GM12873 (cell line): ENCODE results near the gene C15orf61.

ENCODE experiments used
- TF ChIP-seq, protein P1 (sequence below): IDR thresholded peaks from 2 replicates; pipeline ENCODE4 v1.5.1; 2012; ENCODE audit warnings: low read depth, mild to moderate bottlenecking, moderate library complexity, low read length, control low read depth; ENCODE audit not compliant: insufficient read depth; ENCODE audit errors: missing control alignments

Gene C15orf61

DNA sequence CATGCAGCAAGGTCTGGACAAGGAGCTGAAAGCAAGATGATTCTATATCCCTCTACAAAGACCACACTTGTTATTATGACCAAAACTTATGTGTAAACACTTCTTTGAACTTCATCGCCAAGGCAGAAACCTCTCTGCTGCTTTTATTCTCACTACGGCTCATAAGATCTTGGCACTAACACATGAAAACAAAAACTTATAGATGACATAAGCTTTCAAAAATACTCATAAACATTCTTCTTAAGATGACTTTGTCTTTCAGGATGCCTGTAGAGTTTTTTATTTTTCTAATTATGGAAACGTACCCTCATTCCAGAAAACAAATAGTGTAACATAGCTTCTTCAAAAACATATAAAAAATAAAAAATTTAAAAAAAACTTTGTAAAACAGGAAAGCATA lies 12.5 kb upstream of the C15orf61 start:
- TF ChIP-seq, protein P1, sequence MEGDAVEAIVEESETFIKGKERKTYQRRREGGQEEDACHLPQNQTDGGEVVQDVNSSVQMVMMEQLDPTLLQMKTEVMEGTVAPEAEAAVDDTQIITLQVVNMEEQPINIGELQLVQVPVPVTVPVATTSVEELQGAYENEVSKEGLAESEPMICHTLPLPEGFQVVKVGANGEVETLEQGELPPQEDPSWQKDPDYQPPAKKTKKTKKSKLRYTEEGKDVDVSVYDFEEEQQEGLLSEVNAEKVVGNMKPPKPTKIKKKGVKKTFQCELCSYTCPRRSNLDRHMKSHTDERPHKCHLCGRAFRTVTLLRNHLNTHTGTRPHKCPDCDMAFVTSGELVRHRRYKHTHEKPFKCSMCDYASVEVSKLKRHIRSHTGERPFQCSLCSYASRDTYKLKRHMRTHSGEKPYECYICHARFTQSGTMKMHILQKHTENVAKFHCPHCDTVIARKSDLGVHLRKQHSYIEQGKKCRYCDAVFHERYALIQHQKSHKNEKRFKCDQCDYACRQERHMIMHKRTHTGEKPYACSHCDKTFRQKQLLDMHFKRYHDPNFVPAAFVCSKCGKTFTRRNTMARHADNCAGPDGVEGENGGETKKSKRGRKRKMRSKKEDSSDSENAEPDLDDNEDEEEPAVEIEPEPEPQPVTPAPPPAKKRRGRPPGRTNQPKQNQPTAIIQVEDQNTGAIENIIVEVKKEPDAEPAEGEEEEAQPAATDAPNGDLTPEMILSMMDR, result no peak

DNA sequence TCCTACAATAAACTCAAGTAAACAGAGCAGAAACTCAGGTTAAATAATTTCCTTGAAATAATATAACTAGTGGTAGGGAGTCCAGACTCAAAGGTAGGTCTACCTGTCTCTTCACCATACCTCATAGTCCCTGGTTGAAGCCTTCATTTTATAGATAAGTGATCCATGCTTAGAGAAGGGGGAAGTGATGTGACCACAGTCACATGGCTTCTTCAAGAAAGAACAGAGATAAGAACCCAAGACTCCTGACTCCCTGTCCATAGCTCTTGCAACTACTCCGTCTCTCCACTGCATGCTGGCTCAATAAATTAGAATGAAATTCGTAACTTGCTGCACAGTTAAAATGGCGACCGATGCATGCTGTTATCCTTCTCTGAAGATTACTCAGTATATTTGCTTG lies 11.0 kb upstream of the C15orf61 start:
- TF ChIP-seq, protein P1, result no peak

DNA sequence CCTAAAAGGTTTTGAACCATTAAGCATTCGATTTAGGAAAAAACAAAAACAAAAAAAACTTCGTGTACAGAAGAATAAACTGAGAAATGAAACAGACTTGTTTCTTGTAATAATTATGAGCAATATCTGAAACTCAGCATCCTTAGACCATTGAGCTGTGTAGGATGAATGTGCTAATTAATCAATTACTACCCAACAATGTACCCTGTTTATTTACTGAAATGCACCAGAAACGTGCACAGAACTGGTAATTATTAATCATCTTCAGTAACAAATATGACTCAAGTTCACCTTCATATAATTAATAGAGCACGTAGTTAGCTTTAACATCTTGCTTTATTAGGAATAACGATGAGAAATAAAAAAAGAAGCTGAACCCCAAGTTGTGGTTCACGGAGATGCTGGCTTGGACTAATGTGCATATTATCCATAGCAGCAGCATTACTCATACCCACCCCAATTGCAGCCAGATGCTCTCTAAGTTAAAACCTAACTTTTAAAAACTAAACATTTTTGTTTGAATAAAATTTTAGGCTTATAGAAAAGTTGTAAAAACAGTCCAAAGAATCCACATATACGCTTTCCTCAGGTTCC lies 10.2 kb upstream of the C15orf61 start:
- TF ChIP-seq, protein P1, result no peak

DNA sequence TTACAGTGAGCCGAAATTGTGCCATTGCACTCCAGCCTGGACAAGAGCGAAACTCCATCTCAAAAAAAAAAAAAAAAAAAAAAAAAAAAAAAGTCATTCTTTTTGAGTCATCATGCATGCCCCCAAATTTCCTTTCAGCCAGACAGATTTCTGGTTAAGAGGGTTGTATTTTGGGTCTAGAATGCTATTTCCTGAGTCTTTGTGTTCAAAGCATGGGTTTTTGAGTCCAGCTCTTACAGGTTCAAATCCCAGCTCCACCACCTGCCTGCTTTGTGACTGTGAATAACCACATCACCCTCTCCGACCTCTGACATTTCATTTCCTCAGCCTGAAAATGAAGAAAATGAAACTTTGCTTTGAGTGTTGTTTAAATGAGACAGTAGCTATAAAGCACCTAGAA lies 9.3 kb upstream of the C15orf61 start:
- TF ChIP-seq, protein P1, result no peak

DNA sequence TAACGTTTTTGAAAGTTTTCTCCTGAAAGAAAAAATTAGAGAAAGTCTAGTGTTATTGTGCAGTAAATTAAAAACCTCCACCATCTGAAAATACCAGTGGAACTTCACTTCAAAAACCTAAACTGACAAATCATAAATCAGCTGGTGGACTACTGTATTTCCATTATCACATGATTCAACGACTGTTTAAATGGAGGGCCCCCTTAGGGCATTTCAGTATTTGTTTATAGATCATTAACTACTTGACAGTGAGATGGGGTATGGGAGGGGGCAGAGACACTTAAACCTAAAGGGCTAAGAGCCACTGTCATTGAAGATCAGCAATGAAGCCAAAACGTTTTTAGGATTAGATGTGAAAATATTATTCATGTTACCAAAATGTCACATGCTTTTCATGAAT lies 8.8 kb upstream of the C15orf61 start:
- TF ChIP-seq, protein P1, result no peak

DNA sequence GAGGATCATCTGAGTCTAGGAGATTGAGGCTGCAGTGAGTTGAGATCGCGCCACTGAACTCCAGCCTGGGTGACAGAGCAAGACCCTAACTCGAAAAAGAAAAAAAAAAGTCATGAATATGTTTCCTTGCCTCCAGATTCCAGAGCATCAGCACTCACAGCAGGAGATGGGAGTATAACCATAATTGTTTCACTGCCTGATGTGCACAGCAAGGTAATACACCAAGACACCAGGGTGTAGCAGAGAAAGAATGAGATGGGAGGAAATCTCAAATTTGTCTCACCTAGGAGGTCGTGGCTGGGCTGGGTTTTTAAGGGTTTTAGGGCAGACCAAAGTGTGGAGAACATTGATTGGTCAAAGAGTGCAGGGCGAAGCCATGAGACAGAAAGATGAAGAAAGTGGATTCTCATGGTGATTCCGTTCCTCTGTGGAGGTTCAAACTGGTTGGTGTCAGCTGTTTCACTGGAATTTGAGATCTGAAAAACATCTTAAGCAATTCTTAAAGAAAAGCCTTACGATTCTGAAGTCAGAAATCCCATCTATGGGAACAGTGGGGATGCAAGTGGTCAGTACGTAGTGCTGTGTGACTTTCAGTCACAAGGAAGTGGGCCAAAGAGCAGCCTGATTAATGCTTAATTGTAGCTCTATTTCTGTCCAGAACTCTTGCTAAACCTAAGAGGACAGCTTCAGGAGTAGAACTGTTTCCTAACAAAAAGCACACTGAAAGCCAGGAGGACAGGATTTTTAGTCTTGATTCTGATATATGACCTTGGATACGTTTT lies 7.8 kb upstream of the C15orf61 start:
- TF ChIP-seq, protein P1, result no peak

DNA sequence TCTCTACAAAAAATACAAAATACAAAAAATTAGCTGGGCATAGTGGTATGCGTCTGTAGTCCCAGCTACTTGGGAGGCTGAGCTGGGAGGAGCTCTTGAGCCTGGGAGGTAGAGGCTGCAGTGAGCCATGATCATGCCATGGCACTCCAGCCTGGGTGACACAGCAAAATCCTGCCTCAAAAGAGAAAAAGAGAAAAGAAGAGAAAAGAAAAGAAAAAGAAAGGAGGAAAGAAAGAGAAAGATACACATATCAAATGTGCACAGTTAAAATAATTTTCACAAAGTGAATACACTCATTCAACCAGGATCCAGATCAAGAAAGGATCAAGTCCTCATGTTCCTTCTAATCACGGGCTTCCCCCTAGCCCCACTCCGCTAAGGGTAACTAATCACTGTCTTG lies 5.8 kb upstream of the C15orf61 start:
- TF ChIP-seq, protein P1, result no peak
